ENCODE measurements around the gene UBXN2A.

UBXN2A gene

DNA sequence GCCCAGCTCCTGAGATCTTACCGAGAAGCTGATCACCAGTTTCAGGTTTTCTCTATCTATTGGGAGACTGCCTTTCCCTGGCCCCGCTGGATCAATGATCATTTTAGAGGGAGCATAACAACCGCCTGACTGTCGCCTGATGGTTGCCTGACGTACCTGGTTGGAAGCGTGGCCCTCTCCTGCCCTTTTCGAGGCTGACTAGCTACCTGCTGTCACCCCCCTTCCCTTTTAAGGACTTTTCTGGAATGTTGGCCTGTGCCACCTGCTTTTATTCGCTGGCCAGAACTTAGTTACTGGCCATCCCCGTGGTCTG lies 69.1 kb downstream of the UBXN2A start:
- Histone ChIP-seq H3K79me2 (ENCODE audit: insufficient read depth, low read length) (no peaks in the 10 kb centered on the region), H3K36me3 (ENCODE audit: low read length) (no peaks in the 10 kb centered on the region), H3K4me3 (ENCODE audit: insufficient read depth, low read length, poor library complexity, severe bottlenecking) (no peak overlapping the region), H3K27me3 (ENCODE audit: low read length) (no peaks in the 10 kb centered on the region), H3K9me3 (ENCODE audit: insufficient read depth, low read length) (no peaks in the 10 kb centered on the region), H2AFZ (ENCODE audit: low read depth, low read length, severe bottlenecking) (no peak overlapping the region), H3K4me2 (ENCODE audit: low read depth, low read length, poor library complexity, severe bottlenecking) (no peak overlapping the region), H3K9me2 (replicated peaks; ENCODE audit: insufficient read depth, low read length) (no peaks in the 10 kb centered on the region), H3K9ac (ENCODE audit: low read length) (no peak overlapping the region), H4K20me1 (ENCODE audit: low read depth, low read length) (no peaks in the 10 kb centered on the region), H3K27ac (ENCODE audit: low read depth, low read length) (no peak overlapping the region), H3F3A (ENCODE audit: insufficient read depth) (peaks cover 3% of the 10 kb centered on the region; the same call in 1 of the 2 replicates)
- no peak for TF ChIP-seq EZH2phosphoT487 (conservative IDR thresholded peaks at IDR 0.05; ENCODE audit: low read length)

DNA sequence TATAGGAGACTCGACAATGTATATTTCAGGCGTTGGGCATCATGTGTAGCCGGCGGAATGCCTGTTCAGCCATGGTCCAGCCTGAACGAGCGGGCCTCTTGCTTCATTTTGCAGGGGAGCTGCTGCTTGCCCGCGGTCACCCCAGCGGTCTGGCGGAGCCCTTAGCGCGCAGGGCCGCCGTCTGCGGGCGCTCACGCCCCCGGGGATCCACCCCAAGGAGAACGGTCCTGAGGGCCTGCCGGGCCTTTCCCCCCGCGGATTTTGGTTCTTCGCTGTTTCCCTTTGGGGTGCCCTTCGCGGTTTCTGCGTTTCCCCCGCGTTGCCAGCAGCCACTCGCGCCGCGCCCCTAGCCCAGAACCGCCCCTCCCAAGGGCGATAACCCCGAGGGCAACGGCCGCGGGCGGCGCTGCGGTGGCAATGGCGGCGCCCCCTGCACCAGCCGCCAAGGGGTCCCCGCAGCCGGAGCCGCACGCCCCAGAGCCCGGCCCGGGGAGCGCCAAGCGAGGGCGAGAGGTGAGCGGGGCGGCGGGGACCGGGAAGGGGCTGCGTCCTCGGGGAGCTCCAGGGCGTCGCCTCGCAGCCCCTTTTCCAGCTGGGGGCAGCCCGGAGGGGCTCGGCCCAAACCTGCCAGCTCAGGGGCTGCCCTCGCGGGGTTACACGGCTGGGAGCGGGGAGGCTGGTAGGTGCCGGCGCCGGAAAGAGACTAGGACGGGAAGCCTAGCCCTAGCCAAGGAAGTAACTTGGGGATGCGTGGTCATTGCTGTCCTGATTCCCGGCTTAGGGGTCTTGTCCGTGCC lies 69.6 kb downstream of the UBXN2A start, which contains the start of gene MFSD2B:
Gene MFSD2B, plus strand, starts transcription at position 406 of the 797 bp plus-strand sequence. Its CDS starts 12 bp downstream, at position 418.
- H3K4me2 ChIP-seq (ENCODE audit: low read depth, low read length, poor library complexity, severe bottlenecking), result no peak within 1 kb of the TSS
- H3K4me3 ChIP-seq (ENCODE audit: insufficient read depth, low read length, poor library complexity, severe bottlenecking), result no peak within 1 kb of the TSS

DNA sequence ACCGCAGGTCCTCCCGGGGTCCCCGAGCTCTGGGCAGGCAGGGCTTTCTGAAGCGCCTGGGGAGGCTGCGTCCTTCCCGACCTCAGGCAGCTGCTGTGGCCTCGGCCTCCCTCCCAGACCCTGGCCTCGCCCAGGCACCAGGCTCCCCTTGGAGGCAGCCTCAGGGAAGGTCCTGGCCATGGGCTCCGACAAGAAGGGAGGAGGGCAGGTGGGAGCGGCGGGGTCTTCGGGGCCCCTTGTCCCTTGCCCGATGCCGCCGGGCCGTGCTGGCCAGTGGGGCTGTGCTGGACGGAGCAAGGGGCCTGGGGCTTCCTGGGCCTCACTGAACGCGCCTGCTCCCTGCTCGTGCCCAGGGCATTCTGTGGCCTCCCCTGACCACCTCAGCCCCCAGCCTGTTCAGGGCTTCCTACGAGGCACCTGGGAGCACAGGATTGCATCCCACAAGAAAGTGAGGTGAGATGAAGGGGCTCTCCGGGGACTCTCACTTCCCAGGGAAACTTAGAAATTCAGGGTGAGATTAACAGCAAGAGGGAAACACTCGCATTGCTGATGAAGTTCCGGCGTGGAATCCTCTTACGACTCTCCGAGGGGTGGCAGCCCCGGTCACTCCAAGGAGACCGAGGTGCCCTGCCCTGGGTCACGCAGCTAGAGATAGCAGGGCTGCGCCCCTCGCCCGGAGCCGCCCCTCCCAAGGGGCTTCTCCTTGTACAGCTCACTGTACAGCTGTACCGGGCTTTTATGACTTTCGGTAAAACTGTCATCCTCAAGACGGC lies 70.4 kb downstream of the UBXN2A start:
- Histone ChIP-seq H3K9ac (ENCODE audit: low read length) (no peak overlapping the region), H3K36me3 (ENCODE audit: low read length) (no peaks in the 10 kb centered on the region), H2AFZ (ENCODE audit: low read depth, low read length, severe bottlenecking) (no peak overlapping the region), H3K9me2 (replicated peaks; ENCODE audit: insufficient read depth, low read length) (no peaks in the 10 kb centered on the region), H3K4me2 (ENCODE audit: low read depth, low read length, poor library complexity, severe bottlenecking) (no peak overlapping the region), H4K20me1 (ENCODE audit: low read depth, low read length) (no peaks in the 10 kb centered on the region), H3K4me3 (ENCODE audit: insufficient read depth, low read length, poor library complexity, severe bottlenecking) (no peak overlapping the region), H3F3A (ENCODE audit: insufficient read depth) (peaks cover 3% of the 10 kb centered on the region; the same call in 1 of the 2 replicates), H3K27ac (ENCODE audit: low read depth, low read length) (no peak overlapping the region), H3K79me2 (ENCODE audit: insufficient read depth, low read length) (no peaks in the 10 kb centered on the region), H3K27me3 (ENCODE audit: low read length) (no peaks in the 10 kb centered on the region), H3K9me3 (ENCODE audit: insufficient read depth, low read length) (no peaks in the 10 kb centered on the region)
- TF ChIP-seq, protein P1, sequence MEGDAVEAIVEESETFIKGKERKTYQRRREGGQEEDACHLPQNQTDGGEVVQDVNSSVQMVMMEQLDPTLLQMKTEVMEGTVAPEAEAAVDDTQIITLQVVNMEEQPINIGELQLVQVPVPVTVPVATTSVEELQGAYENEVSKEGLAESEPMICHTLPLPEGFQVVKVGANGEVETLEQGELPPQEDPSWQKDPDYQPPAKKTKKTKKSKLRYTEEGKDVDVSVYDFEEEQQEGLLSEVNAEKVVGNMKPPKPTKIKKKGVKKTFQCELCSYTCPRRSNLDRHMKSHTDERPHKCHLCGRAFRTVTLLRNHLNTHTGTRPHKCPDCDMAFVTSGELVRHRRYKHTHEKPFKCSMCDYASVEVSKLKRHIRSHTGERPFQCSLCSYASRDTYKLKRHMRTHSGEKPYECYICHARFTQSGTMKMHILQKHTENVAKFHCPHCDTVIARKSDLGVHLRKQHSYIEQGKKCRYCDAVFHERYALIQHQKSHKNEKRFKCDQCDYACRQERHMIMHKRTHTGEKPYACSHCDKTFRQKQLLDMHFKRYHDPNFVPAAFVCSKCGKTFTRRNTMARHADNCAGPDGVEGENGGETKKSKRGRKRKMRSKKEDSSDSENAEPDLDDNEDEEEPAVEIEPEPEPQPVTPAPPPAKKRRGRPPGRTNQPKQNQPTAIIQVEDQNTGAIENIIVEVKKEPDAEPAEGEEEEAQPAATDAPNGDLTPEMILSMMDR (IDR thresholded peaks at IDR 0.05; ENCODE audit: insufficient read depth, low read length, poor library complexity, severe bottlenecking), result no peak
- no peak for TF ChIP-seq EZH2phosphoT487 (conservative IDR thresholded peaks at IDR 0.05; ENCODE audit: low read length)

More for the DNA sequence above, 69.6 kb downstream of the UBXN2A start, which contains the start of gene MFSD2B:
- Histone ChIP-seq H3K79me2 (ENCODE audit: insufficient read depth, low read length) (no peaks in the 10 kb centered on the region), H3K9ac (ENCODE audit: low read length) (no peak within 1 kb of the TSS), H3K9me2 (replicated peaks; ENCODE audit: insufficient read depth, low read length) (no peaks in the 10 kb centered on the region), H3K27me3 (ENCODE audit: low read length) (no peaks in the 10 kb centered on the region), H2AFZ (ENCODE audit: low read depth, low read length, severe bottlenecking) (no peak within 1 kb of the TSS), H4K20me1 (ENCODE audit: low read depth, low read length) (no peaks in the 10 kb centered on the region), H3F3A (ENCODE audit: insufficient read depth) (peaks cover 3% of the 10 kb centered on the region; the same call in 1 of the 2 replicates), H3K36me3 (ENCODE audit: low read length) (no peaks in the 10 kb centered on the region), H3K27ac (ENCODE audit: low read depth, low read length) (no peak within 1 kb of the TSS), H3K9me3 (ENCODE audit: insufficient read depth, low read length) (no peaks in the 10 kb centered on the region)
- no peak for TF ChIP-seq EZH2phosphoT487 (conservative IDR thresholded peaks at IDR 0.05; ENCODE audit: low read length)
- TF ChIP-seq, protein P1 (IDR thresholded peaks at IDR 0.05; ENCODE audit: insufficient read depth, low read length, poor library complexity, severe bottlenecking), result no peak
